Stimulated activated CD8-positive, alpha-beta memory T cell treated with anti-CD3 and anti-CD28 coated beads, Interleukin-7, amount 100 ng/mL, for 1 hour (primary cell): ENCODE results near the gene PC.
A peak's percentile ranks its signal among the peaks of the same experiment; 100 is the strongest.
"Not testable (repeated sequence)": the region's sequence is repeated elsewhere in the genome, so short reads cannot be mapped to it uniquely, and the experiment has no call there.

Experiments used
- DNase-seq, 2 donors: peaks; one replicate each; pipeline ENCODE4 v3.0.0-alpha.2; 2020; ENCODE audit warnings: low read depth in 2 of 2

PC gene

GRCh38 chr11:66958232-66958955 lies at the start of gene PC:
Gene PC (minus strand): TSS chr11:66958383. CDS start chr11:66872159, 86,224 bp downstream.
- DNase-seq, result peak; percentile 93 to 94

- DNase-seq, result no peak
Observed at GRCh38 chr11:67007126-67007525, 48.9 kb upstream of the PC start.

- no peak for DNase-seq
Observed at GRCh38 chr11:67006029-67006884, 48.1 kb upstream of the PC start.

GRCh38 chr11:67005200-67005599 lies 47.0 kb upstream of the PC start:
- DNase-seq, result not testable (repeated sequence)

GRCh38 chr11:67002921-67003411 lies 44.8 kb upstream of the PC start:
- DNase-seq, result no peak

GRCh38 chr11:67002297-67002913 lies 44.2 kb upstream of the PC start:
- DNase-seq, result no peak

- DNase-seq, result no peak
Observed at GRCh38 chr11:67001332-67001731, 43.1 kb upstream of the PC start.

GRCh38 chr11:66999555-66999954 lies 41.4 kb upstream of the PC start:
- no peak for DNase-seq

- no peak for DNase-seq
Observed at GRCh38 chr11:66996609-66997273, 38.6 kb upstream of the PC start.

GRCh38 chr11:66992041-66992440 lies 33.9 kb upstream of the PC start:
- DNase-seq, result no peak

- not testable (repeated sequence) for DNase-seq
Observed at GRCh38 chr11:66989360-66989759, 31.2 kb upstream of the PC start.

- not testable (repeated sequence) for DNase-seq
Observed at GRCh38 chr11:66988741-66989140, 30.6 kb upstream of the PC start.

GRCh38 chr11:66987924-66988637 lies 29.9 kb upstream of the PC start:
- no peak for DNase-seq

- DNase-seq, result no peak
Observed at GRCh38 chr11:66987158-66987620, 29.0 kb upstream of the PC start.

- no peak for DNase-seq
Observed at GRCh38 chr11:66986178-66986545, 28.0 kb upstream of the PC start.

GRCh38 chr11:66985508-66986177 lies 27.5 kb upstream of the PC start:
- DNase-seq, result no peak

- no peak for DNase-seq
Observed at GRCh38 chr11:66983275-66983924, 25.2 kb upstream of the PC start.

- DNase-seq, result no peak
Observed at GRCh38 chr11:66981976-66982578, 23.9 kb upstream of the PC start.

- DNase-seq, result no peak
Observed at GRCh38 chr11:66979336-66979980, 21.3 kb upstream of the PC start.
